HepG2 (cell line): ENCODE data around the gene SERPINB13. TPM values are rescaled to one million over a fixed set of nuclear protein-coding genes. Genes with fewer than 3 reads are reported as not detected.

Experiments
- ATAC-seq: fragments of 200-7000 bp; cut with Tn5 transposase; 3 replicates; pipeline ENCODE4 v1.9.1; 2020; ENCODE audit warnings: mild to moderate bottlenecking, moderate library complexity
- BruUV-seq: library from RNA; stranded (reverse); fragments of 400-500 nt; replicated peaks from 2 replicates; lab custom pipeline; 2021; lab: Mats Ljungman, UMichigan
- CTCF ChIA-PET: fragments of 300-600 bp; formaldehyde crosslinking; extraction: SDS; loops from one replicate; lab custom pipeline; 2021; ENCODE audit warnings: low total read pairs, inconsistent platforms, low intra/inter-chr PET ratio; lab: Yijun Ruan, JAX
- POLR2A ChIA-PET: fragments of 350-600 bp; sonication (Branson Sonifier 250); formaldehyde crosslinking; loops from one replicate; lab custom pipeline; 2020; ENCODE audit warnings: antibody characterized with exemption, inconsistent platforms; lab: Yijun Ruan, JAX
- DNase-seq: peaks from one replicate; pipeline ENCODE4 v3.0.0-alpha.2; 2015; ENCODE audit warnings: low spot score
- FAIRE-seq: peaks from 3 replicates; lab custom pipeline; 2011; peaks lifted over from hg19 to GRCh38; lab: Jason Lieb, UNC
- H2AFZ ChIP-seq: one replicate; pipeline ENCODE4 v1.6.1; 2011; ENCODE audit warnings: low read length, inconsistent platforms
- H3K27ac ChIP-seq: fragments of 300-600 bp; 3 replicates; pipeline ENCODE4 v1.8.0; 2011; ENCODE audit warnings: mixed run types, mild to moderate bottlenecking, mixed read lengths, low read length, inconsistent platforms; ENCODE audit not compliant: insufficient read depth; ENCODE audit errors: extremely low read length
- H3K27me3 ChIP-seq, 2 experiments: fragments of 200-600 bp in 1 of 2; 2 replicates in 1 of 2; 3 replicates in 1 of 2; pipeline versions ENCODE4 v1.6.0 to v1.8.0; 2011; ENCODE audit warnings: low read length in 2 of 2, mild to moderate bottlenecking in 2 of 2, moderate library complexity in 2 of 2, inconsistent platforms in 1 of 2; ENCODE audit not compliant: insufficient read depth in 2 of 2, control insufficient read depth in 1 of 2
- H3K36me3 ChIP-seq, 2 experiments: fragments of 200-600 bp in 1 of 2; replicated peaks in 1 of 2; 2 replicates in 1 of 2; 3 replicates in 1 of 2; pipeline versions ENCODE4 v1.5.1 to v1.8.0; 2011; ENCODE audit warnings: low read length in 2 of 2, inconsistent platforms in 1 of 2; ENCODE audit not compliant: insufficient read depth in 2 of 2, control insufficient read depth in 1 of 2
- H3K4me1 ChIP-seq: 2 replicates; pipeline ENCODE4 v1.5.1; 2012; ENCODE audit warnings: low read length, inconsistent platforms; ENCODE audit not compliant: insufficient read depth
- H3K4me2 ChIP-seq: 2 replicates; pipeline ENCODE4 v1.6.0; 2011; ENCODE audit warnings: low read depth, low read length, inconsistent platforms
- H3K4me3 ChIP-seq, 3 experiments: fragments of 200-600 bp in 1 of 3; sonication (generic), shearing (Covaris generic) in 1 of 3; replicated peaks in 1 of 3; 2 replicates each; pipeline ENCODE4 v1.5.1; 2011 to 2016; ENCODE audit warnings: low read length in 3 of 3, inconsistent platforms in 2 of 3, low read depth in 2 of 3, mild to moderate bottlenecking in 2 of 3, control low read depth in 1 of 3, mixed read lengths in 1 of 3; ENCODE audit not compliant: insufficient read depth in 1 of 3
- H3K79me2 ChIP-seq: one replicate; pipeline ENCODE4 v1.6.1; 2011; ENCODE audit warnings: low read length, inconsistent platforms; ENCODE audit not compliant: insufficient read depth
- H3K9ac ChIP-seq: 2 replicates; pipeline ENCODE4 v1.6.0; 2011; ENCODE audit warnings: mild to moderate bottlenecking, low read depth, low read length, inconsistent platforms; ENCODE audit not compliant: insufficient read depth
- H3K9me3 ChIP-seq: 2 replicates; pipeline ENCODE4 v1.5.1; 2012; ENCODE audit warnings: mild to moderate bottlenecking, low read length
- H4K20me1 ChIP-seq: 2 replicates; pipeline ENCODE4 v1.6.0; 2011; ENCODE audit warnings: inconsistent platforms, mild to moderate bottlenecking, low read length, moderate library complexity; ENCODE audit not compliant: insufficient read depth
- ELF4 ChIP-seq: sonication (generic); formaldehyde crosslinking; IDR thresholded peaks from 2 replicates; pipeline ENCODE4 v1.5.0; 2020; ENCODE audit warnings: missing genetic modification reagents, mild to moderate bottlenecking, moderate library complexity, borderline replicate concordance
- HNRNPK ChIP-seq: fragments of 200-400 bp; formaldehyde crosslinking; IDR thresholded peaks from 2 replicates; pipeline ENCODE4 v1.6.1; 2018; ENCODE audit warnings: low read length, low read depth, moderate library complexity, mild to moderate bottlenecking; ENCODE audit not compliant: poor library complexity, severe bottlenecking
- ISX ChIP-seq: sonication (generic); formaldehyde crosslinking; conservative IDR thresholded peaks from 2 replicates; pipeline ENCODE4 v1.5.0; 2020; ENCODE audit warnings: missing genetic modification reagents
- STAG1 ChIP-seq: sonication (generic); formaldehyde crosslinking; IDR thresholded peaks from 2 replicates; pipeline ENCODE4 v1.4.0; 2020; ENCODE audit warnings: missing genetic modification reagents
- ZNF879 ChIP-seq: sonication (generic); formaldehyde crosslinking; IDR thresholded peaks from 2 replicates; pipeline ENCODE4 v1.8.1; 2023; ENCODE audit warnings: missing genetic modification reagents
- WGBS: methylation state at CpG from one replicate; pipeline ENCODE4 v1.1.6; 2017; ENCODE audit warnings: low lambda C conversion rate; 5-methylcytosine and 5-hydroxymethylcytosine counted together
- in situ Hi-C: cut with HindIII; loops from 2 replicates; pipeline ENCODE4 v1.10.0; 2017; ENCODE audit warnings: low pct_unique_long_range_greater_than_20kb; ENCODE audit not compliant: extremely low pct_ligation_motif_present
- intact Hi-C: fragments of 100-400 bp; cut with micrococcal nuclease; formaldehyde crosslinking; loops from one replicate; pipeline ENCODE4 v1.10.0; 2022; ENCODE audit not compliant: unreplicated experiment
- polyA plus RNA-seq, 8 experiments: library from polyadenylated mRNA; depleted of rRNA in 3 of 8; stranded (reverse) in 7 of 8; unstranded in 1 of 8; fragments of >200 nt; fragmentation: Illumina TruSeq in 4 of 8; extraction: Trizol in 4 of 8; gene quantifications; 2 replicates each; pipeline versions ENCODE4 v1.2.1 to v1.2.3, GENCODE V29; 2011 to 2016; ENCODE audit warnings: low read depth in 4 of 8, missing spikeins in 1 of 8, mixed read lengths in 1 of 8; ENCODE audit not compliant: insufficient read depth in 1 of 8
- total RNA-seq, 5 experiments: library from RNA; depleted of rRNA; stranded (reverse); fragments of >200 nt; fragmentation: Illumina TruSeq; extraction: Trizol; gene quantifications; 2 replicates each; pipeline ENCODE4 v1.2.3, GENCODE V29; 2016; ENCODE audit warnings: low read depth in 1 of 5
- TF ChIP-seq, protein P1 (sequence below): sonication (generic); formaldehyde crosslinking; IDR thresholded peaks from 2 replicates; pipeline ENCODE4 v1.5.0; 2020; ENCODE audit warnings: mild to moderate bottlenecking, missing genetic modification reagents
- TF ChIP-seq, protein P2 (sequence below): sonication (generic); formaldehyde crosslinking; IDR thresholded peaks from 2 replicates; pipeline ENCODE4 v1.4.0; 2020; ENCODE audit warnings: mild to moderate bottlenecking, missing genetic modification reagents
- TF ChIP-seq, protein P3 (sequence below): sonication (generic); formaldehyde crosslinking; IDR thresholded peaks from 2 replicates; pipeline ENCODE4 v1.4.0; 2020; ENCODE audit warnings: mild to moderate bottlenecking, missing genetic modification reagents
- TF ChIP-seq, protein P4 (sequence below): sonication (generic); formaldehyde crosslinking; IDR thresholded peaks from 2 replicates; pipeline ENCODE4 v1.4.0; 2020; ENCODE audit warnings: missing genetic modification reagents, mild to moderate bottlenecking, borderline replicate concordance

The SERPINB13 gene
- total and polyA plus RNA-seq, 2 of the 13 experiments (the other 11 are each of a cell fraction or from before 2014, with no cell fraction given): not detected

DNA sequence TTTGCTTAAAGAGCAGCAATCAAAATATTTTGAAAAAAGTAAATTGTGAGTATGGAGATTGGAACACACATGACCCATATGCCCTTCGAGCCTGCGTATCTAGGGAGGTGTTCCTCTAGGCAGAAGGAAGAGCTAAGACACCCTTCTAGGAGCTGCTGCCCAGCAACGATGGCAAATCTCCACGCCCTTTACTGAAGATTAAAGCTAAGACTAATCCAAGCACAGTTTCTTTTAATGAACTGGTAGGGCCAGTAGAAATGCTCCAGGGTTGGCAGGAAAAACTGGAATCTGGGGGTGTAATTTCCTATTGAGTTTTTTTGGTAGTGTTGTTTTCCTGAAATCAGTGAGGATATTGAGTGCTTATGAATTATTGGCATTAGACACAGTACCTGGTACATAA is 712 bp upstream of the SERPINB13 start:
- BruUV-seq: no TSS peak
- Histone ChIP-seq H2AFZ (no peak overlapping the region), H3K27me3 (0 out of 5 replicates have a peak, but pooled peaks cover 0 to 3% of the 10 kb centered on the region in 2 experiments), H3K27ac (no peak overlapping the region), H3K4me2 (no peak overlapping the region), H3K4me1 (no peaks in the 10 kb centered on the region), H3K9ac (no peak overlapping the region), H3K9me3 (no peaks in the 10 kb centered on the region), H4K20me1 (no peaks in the 10 kb centered on the region), H3K4me3 (no peak overlapping the region), H3K36me3 (no peaks in the 10 kb centered on the region), H3K79me2 (no peaks in the 10 kb centered on the region)
- ATAC-seq (no peak), FAIRE-seq (no peak), DNase-seq (no peak)
- intact Hi-C loops: loop anchor here (5.0 kb wide), 1 partner anchor 171 kb away; no protein-coding TSS in a partner anchor
- POLR2A ChIA-PET: no interaction called here
- 52% methylated on average over 4 of the region's 4 CpGs for WGBS
- CTCF ChIA-PET: no interaction called here
- in situ Hi-C loops: no loop called here
- TF ChIP-seq, protein P1, sequence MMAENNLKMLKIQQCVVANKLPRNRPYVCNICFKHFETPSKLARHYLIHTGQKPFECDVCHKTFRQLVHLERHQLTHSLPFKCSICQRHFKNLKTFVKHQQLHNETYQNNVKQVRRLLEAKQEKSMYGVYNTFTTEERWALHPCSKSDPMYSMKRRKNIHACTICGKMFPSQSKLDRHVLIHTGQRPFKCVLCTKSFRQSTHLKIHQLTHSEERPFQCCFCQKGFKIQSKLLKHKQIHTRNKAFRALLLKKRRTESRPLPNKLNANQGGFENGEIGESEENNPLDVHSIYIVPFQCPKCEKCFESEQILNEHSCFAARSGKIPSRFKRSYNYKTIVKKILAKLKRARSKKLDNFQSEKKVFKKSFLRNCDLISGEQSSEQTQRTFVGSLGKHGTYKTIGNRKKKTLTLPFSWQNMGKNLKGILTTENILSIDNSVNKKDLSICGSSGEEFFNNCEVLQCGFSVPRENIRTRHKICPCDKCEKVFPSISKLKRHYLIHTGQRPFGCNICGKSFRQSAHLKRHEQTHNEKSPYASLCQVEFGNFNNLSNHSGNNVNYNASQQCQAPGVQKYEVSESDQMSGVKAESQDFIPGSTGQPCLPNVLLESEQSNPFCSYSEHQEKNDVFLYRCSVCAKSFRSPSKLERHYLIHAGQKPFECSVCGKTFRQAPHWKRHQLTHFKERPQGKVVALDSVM (CRISPR knock-in tag): no peak
- TF ChIP-seq ISX (no peak), STAG1 (no peak), ZNF879 (no peak), ELF4 (CRISPR knock-in tag) (no peak), HNRNPK (no peak)
- TF ChIP-seq, protein P2, sequence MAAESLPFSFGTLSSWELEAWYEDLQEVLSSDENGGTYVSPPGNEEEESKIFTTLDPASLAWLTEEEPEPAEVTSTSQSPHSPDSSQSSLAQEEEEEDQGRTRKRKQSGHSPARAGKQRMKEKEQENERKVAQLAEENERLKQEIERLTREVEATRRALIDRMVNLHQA: no peak
- TF ChIP-seq, protein P3, sequence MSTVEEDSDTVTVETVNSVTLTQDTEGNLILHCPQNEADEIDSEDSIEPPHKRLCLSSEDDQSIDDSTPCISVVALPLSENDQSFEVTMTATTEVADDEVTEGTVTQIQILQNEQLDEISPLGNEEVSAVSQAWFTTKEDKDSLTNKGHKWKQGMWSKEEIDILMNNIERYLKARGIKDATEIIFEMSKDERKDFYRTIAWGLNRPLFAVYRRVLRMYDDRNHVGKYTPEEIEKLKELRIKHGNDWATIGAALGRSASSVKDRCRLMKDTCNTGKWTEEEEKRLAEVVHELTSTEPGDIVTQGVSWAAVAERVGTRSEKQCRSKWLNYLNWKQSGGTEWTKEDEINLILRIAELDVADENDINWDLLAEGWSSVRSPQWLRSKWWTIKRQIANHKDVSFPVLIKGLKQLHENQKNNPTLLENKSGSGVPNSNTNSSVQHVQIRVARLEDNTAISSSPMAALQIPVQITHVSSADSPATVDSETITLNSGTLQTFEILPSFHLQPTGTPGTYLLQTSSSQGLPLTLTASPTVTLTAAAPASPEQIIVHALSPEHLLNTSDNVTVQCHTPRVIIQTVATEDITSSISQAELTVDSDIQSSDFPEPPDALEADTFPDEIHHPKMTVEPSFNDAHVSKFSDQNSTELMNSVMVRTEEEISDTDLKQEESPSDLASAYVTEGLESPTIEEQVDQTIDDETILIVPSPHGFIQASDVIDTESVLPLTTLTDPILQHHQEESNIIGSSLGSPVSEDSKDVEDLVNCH (CRISPR knock-in tag): no peak
- TF ChIP-seq, protein P4, sequence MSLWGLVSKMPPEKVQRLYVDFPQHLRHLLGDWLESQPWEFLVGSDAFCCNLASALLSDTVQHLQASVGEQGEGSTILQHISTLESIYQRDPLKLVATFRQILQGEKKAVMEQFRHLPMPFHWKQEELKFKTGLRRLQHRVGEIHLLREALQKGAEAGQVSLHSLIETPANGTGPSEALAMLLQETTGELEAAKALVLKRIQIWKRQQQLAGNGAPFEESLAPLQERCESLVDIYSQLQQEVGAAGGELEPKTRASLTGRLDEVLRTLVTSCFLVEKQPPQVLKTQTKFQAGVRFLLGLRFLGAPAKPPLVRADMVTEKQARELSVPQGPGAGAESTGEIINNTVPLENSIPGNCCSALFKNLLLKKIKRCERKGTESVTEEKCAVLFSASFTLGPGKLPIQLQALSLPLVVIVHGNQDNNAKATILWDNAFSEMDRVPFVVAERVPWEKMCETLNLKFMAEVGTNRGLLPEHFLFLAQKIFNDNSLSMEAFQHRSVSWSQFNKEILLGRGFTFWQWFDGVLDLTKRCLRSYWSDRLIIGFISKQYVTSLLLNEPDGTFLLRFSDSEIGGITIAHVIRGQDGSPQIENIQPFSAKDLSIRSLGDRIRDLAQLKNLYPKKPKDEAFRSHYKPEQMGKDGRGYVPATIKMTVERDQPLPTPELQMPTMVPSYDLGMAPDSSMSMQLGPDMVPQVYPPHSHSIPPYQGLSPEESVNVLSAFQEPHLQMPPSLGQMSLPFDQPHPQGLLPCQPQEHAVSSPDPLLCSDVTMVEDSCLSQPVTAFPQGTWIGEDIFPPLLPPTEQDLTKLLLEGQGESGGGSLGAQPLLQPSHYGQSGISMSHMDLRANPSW (CRISPR knock-in tag): no peak
